ENCODE measurements around the gene S100A1. TPM values are rescaled to one million over a fixed set of nuclear protein-coding genes. Genes with fewer than 3 reads are reported as not detected.

S100A1 gene
- total RNA-seq, 4 donors from 2014 or later: 3.7 to 4.4 TPM; not detected in 2

DNA sequence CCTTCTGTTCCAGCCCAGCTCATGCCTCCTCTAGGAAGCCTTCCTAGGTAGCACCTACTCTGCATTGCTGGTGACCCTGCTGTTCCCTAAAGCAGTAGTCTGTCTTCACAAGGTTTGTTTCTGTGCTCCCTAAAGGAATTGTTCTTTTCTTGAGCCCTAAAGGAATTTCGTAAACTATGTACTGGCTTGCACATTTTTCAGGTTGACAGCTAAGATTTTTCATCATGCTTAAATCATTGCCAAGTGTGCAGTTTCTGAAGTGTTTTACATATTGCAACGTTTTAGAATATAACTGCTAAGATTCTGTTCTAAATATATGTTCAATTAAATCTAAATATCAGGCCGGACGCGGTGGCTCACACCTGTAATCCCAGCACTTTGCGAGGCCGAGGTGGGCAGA, 28.4 kb upstream of the S100A1 start:
- no peak for DNase-seq
- intact Hi-C loops (cut with DNase I; ENCODE audit: low total_unique reads): no loop called here
- Histone ChIP-seq H3K27ac (no peak overlapping the region), H3K9me3 (no peaks in the 10 kb centered on the region), H3K36me3 (peaks cover 0 to 3% (median 0%) of the 10 kb centered on the region in 4 donors), H3K27me3 (no peaks in the 10 kb centered on the region), H3K4me3 (no peak overlapping the region), H3K4me1 (peaks cover 0 to 3% (median 0%) of the 10 kb centered on the region in 4 donors)
- in situ Hi-C loops (cut with MboI; ENCODE audit: low pct_ligation_motif_present in 1 of 4, low pct_unique_long_range_greater_than_20kb in 1 of 4, low sequenced_read_pairs in 3 of 4): loop anchor here in 1 of 4 donors (25.0 kb wide), 1 partner anchor 238 kb away; the partner anchor contains the start of gene S100A9
- TF ChIP-seq POLR2AphosphoS5 (IDR thresholded peaks at IDR 0.05) (no peak), EP300 (IDR thresholded peaks at IDR 0.05; ENCODE audit: low read depth) (no peak), POLR2A (IDR thresholded peaks at IDR 0.05) (no peak), CTCF (IDR thresholded peaks at IDR 0.05) (no peak)
- WGBS, 2 donors (ENCODE audit: low coverage in 1 of 2): 77 to 91% methylated on average over 3 to 7 of the region's 7 CpGs

GRCh38 chr1:153602749-153603148, 25.5 kb upstream of the S100A1 start:
- Histone ChIP-seq H3K4me1 (peaks cover 0 to 9% (median under 1%) of the 10 kb centered on the region in 4 donors), H3K27me3 (no peaks in the 10 kb centered on the region), H3K4me3 (no peak overlapping the region), H3K9me3 (no peaks in the 10 kb centered on the region), H3K27ac (no peak overlapping the region), H3K36me3 (peaks cover 0 to 19% (median 3%) of the 10 kb centered on the region in 4 donors)
- no peak for DNase-seq
- in situ Hi-C loops (cut with MboI; ENCODE audit: low pct_ligation_motif_present in 1 of 4, low pct_unique_long_range_greater_than_20kb in 1 of 4, low sequenced_read_pairs in 3 of 4): no loop called here
- TF ChIP-seq POLR2A (IDR thresholded peaks at IDR 0.05) (no peak), CTCF (IDR thresholded peaks at IDR 0.05) (no peak), EP300 (IDR thresholded peaks at IDR 0.05; ENCODE audit: low read depth) (no peak), POLR2AphosphoS5 (IDR thresholded peaks at IDR 0.05) (no peak)
- intact Hi-C loops (cut with DNase I; ENCODE audit: low total_unique reads): loop anchor here (1.0 kb wide), 1 partner anchor 20 kb away; no protein-coding TSS in a partner anchor
- 86 to 91% methylated on average over 6 of the region's 6 CpGs for WGBS, 2 donors (ENCODE audit: low coverage in 1 of 2)

DNA sequence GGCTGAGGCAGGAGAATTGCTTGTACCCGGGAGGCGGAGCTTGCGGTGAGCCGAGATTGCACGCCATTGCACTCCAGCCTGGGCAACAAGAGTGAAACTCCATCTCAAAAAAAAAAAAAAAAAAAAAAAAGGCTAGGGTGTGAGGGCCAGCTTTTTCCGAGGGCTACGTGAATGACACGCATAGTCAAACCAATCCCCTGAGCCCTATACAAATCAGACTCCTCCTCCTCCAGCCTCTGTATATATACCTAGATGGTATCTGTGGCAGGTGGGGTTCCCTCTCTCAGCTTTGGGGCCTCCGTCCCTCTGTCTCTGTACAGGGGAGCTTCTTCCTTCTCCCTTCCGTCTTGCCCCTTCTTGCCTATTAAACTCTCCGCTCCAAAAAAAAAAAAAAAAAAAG, 22.0 kb upstream of the S100A1 start:
- DNase-seq: no peak
- H3K27ac ChIP-seq: no peak overlapping the region
- peaks cover 0 to 19% (median 3%) of the 10 kb centered on the region in 4 donors for H3K36me3 ChIP-seq
- WGBS, 2 donors (ENCODE audit: low coverage in 1 of 2): 82 to 95% methylated on average over 3 to 11 of the region's 11 CpGs
- H3K4me3 ChIP-seq: no peak overlapping the region
- no peaks in the 10 kb centered on the region for H3K9me3 ChIP-seq
- TF ChIP-seq EP300 (IDR thresholded peaks at IDR 0.05; ENCODE audit: low read depth) (no peak), CTCF (IDR thresholded peaks at IDR 0.05) (no peak)
- in situ Hi-C loops (cut with MboI; ENCODE audit: low pct_ligation_motif_present in 1 of 4, low pct_unique_long_range_greater_than_20kb in 1 of 4, low sequenced_read_pairs in 3 of 4): no loop called here
- intact Hi-C loops (cut with DNase I; ENCODE audit: low total_unique reads): no loop called here
- peaks cover 21 to 39% (median 29%) of the 10 kb centered on the region in 4 donors for H3K4me1 ChIP-seq
- H3K27me3 ChIP-seq: no peaks in the 10 kb centered on the region

DNA sequence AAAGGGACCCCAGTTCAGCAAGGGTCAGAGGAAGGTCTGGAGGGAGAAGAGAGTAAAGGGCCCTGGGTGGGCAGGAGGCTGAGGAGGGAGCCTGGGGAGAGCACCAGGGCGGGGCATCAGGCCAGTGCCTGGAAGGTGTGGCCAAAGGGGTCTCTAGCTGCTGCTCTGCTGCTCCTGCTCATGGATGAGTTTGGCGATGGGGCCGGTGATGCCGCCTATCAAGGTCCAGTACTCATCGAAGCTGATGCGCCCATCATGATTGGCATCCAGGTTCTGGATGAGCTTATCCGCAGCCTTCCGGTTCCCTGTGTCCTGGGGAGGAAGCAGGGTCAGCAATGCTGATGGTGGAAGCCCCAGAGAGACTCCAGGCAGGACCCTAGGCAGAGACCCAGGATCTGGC, 20.9 kb upstream of the S100A1 start:
- H3K4me3 ChIP-seq: no peak overlapping the region
- no peak for DNase-seq
- peaks cover 0 to 19% (median 3%) of the 10 kb centered on the region in 4 donors for H3K36me3 ChIP-seq
- TF ChIP-seq POLR2A (IDR thresholded peaks at IDR 0.05) (no peak), POLR2AphosphoS5 (IDR thresholded peaks at IDR 0.05) (no peak), CTCF (IDR thresholded peaks at IDR 0.05) (no peak), EP300 (IDR thresholded peaks at IDR 0.05; ENCODE audit: low read depth) (no peak)
- no peaks in the 10 kb centered on the region for H3K9me3 ChIP-seq
- H3K27ac ChIP-seq: peak overlapping the region; percentile 89 to 97 (median 92)
- intact Hi-C loops (cut with DNase I; ENCODE audit: low total_unique reads) (no loop called here), in situ Hi-C loops (cut with MboI; ENCODE audit: low pct_ligation_motif_present in 1 of 4, low pct_unique_long_range_greater_than_20kb in 1 of 4, low sequenced_read_pairs in 3 of 4) (no loop called here)
- WGBS, 2 donors (ENCODE audit: low coverage in 1 of 2): 94 to 100% methylated on average over 2 to 8 of the region's 8 CpGs
- H3K4me1 ChIP-seq: peaks cover 21 to 44% (median 33%) of the 10 kb centered on the region in 4 donors
- no peaks in the 10 kb centered on the region for H3K27me3 ChIP-seq
